Stimulated activated CD8-positive, alpha-beta memory T cell treated with anti-CD3 and anti-CD28 coated beads, Interleukin-12 subunit alpha, Interleukin-12 subunit beta, amount 100 ng/mL, for 24 hours (primary cell): Measurements from ENCODE around the gene DNASE1L3.

ENCODE experiments used
- DNase-seq: peaks from one replicate; pipeline ENCODE4 v3.0.0-alpha.2; 2020; ENCODE audit errors: extremely low read depth

The DNASE1L3 gene

DNA sequence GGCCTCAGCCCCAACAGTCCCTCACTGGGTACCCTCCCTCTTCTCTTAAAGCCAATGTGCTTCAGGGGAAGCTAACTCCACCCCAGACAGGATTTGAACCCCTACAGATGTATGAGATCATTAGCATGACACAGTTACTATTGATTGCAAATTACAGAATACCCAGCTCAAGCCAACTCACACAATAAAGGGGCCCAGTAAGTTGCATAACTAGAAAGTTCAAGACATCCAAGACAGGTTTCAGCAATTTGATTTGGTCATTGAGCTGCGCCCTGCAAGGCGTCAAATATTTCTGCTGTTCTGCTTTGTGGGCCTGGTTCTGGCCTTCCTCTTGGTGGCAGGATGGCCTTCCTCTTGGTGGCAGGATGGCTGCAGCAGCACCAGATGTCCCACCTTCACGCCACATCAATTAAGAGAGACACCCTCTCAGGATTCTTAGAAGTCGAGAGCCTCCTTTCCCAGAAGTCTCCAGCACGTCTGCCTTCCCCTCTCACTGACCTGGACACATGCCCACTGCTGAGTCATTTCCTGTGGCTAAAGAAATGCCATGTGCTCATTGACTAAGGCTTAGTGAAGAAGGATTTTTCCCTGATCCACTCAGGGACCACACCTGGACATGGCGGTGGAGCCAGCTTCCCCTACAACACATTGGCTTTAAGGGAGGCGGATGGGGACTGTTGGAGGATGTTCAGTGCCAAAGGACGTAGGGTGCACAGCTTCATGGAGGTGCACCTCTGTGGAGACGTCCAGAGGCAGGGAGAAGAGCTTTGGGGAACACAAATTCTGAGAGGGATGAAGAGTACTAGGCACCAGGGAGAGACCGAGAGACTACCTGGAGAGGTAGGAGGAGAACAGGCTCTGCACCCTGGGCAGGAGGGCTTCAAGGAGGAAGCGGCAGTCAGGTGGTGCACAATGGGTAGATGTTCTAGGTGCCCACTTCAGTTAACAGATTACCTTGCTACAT lies 49.1 kb downstream of the DNASE1L3 start:
- no peak for DNase-seq

DNA sequence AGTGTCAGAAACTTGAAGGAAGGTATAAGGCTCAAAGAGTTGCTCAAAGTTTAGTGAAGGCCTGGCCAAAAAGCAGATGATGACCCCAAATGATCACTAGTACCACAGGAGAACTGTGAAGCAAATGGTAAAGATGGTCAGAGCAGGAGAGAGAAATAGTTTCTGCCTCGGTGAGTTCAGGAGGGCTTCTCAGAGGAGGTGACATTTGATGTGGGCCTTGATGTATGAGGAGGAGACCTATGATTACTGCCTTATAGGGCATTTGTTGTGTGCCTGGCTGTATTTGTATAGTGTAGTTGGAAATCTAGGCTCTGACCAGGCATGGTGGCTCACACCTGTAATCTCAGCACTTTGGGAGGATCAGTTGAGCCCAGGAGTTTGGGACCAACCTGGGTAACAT lies 50.4 kb downstream of the DNASE1L3 start:
- DNase-seq, result no peak

- no peak for DNase-seq
Measured at GRCh38 chr3:58158442-58159153, 52.2 kb downstream of the DNASE1L3 start.

GRCh38 chr3:58157700-58158099 lies 53.1 kb downstream of the DNASE1L3 start:
- DNase-seq, result no peak

DNA sequence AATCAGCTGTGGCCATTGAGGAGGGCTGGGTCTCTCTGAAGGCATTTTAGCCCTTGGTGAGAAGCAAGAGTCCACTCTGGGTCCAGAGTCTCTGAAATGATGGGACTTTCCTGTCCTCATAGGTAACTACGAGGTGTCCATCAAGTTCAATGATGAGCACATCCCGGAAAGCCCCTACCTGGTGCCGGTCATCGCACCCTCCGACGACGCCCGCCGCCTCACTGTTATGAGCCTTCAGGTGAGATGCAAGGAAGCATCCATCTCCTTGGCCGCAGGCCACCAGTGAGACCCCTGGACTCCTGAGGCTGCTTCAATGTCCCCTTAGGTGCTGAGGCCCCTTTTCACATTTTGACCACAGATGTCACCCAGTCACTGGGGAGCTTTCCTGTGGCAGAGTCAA lies 54.9 kb downstream of the DNASE1L3 start:
- DNase-seq, result no peak

DNA sequence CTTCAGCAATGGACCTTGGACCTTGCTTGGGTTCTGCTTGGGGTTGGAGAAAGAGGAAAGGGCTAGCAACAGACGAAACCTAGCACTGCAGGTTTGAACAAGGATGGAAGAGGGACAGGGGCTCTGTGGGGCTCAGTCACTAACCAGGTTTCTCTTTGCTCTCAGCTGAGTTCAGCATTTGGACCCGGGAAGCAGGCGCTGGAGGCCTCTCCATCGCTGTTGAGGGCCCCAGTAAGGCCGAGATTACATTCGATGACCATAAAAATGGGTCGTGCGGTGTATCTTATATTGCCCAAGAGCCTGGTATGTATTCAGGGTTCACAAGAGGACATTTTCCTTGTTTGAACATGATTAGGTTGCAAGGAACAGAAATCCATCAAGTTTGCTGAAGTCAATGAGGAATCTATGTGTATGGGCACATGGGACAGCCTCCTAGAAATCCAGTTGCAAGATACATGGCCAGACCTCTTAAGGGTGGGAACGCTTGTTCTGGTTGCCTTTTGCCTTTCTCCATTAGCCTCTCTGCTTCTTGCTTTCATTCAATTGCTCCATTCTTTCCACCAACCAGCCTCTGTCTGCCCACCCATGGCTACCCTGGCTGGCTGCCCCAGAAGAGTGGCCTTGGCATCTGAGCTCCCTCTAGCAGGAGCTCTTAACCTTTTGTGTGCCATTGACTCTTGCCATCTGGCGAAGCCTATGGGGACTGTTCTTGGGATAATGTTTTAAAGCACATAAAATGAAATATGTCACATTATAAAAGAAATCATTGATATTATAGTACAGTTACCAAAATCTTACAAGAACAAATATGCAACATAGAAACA lies 55.9 kb downstream of the DNASE1L3 start:
- no peak for DNase-seq

GRCh38 chr3:58153371-58153770 lies 57.4 kb downstream of the DNASE1L3 start:
- no peak for DNase-seq

DNA sequence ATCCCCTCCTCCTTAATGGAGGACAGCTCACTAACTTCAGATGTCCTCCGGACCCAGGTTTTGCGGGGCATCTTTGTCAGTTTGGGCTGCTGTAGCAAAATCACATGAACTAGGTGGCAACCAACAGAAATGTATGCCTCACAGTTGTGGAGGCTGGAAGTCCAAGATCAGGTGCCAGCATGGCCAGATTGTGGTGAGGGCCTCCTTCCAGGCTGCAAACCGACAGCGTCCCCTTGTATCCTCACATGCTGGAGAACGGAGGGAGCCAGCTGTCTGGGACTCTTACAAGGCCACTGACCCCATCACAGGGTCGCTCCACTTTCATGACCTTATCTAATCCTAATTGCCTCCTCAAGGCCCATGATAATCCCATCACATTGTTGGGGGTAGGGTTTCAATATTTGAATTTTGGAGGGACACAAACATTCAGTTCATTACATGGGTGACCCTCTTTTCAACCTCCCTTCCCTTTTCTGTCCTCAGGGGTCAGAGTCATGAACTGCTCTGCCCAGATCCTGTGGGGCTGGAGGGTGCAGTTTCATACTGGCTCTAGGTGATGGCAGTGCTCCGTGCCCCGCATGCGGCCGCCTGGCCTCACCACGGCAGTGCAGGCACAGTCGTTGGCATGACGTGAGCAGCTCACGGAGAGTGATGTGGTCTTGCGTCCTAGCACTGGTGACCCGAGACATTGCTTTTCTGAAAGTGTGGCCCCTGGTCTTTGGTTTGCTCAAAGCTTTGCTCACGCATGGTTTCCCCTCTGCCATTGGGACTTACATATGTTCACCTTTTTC lies 58.4 kb downstream of the DNASE1L3 start:
- DNase-seq, result no peak

DNA sequence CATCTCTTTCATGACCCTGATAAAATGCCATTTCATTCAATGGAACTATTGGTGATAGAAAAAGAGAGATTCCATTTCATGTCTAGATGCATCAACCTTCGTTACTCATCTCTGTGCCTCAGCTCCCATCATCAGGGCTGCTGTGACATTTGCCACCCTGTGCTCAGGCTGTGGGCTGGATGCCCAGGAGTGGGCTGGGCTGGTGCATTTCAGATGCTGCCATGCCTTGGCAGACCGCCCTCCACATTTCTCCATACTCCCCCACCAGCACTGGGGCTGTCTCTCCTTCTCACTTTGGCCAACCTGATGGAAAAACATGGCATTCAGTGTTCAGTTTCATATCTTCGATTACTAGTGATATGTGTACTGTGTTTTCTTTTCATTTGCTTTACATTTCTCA lies 59.1 kb downstream of the DNASE1L3 start:
- no peak for DNase-seq

GRCh38 chr3:58150810-58151199 lies 60.0 kb downstream of the DNASE1L3 start:
- no peak for DNase-seq

GRCh38 chr3:58150130-58150809 lies 60.5 kb downstream of the DNASE1L3 start:
- DNase-seq, result no peak

- no peak for DNase-seq
Measured at GRCh38 chr3:58148049-58148448, 62.7 kb downstream of the DNASE1L3 start.

DNA sequence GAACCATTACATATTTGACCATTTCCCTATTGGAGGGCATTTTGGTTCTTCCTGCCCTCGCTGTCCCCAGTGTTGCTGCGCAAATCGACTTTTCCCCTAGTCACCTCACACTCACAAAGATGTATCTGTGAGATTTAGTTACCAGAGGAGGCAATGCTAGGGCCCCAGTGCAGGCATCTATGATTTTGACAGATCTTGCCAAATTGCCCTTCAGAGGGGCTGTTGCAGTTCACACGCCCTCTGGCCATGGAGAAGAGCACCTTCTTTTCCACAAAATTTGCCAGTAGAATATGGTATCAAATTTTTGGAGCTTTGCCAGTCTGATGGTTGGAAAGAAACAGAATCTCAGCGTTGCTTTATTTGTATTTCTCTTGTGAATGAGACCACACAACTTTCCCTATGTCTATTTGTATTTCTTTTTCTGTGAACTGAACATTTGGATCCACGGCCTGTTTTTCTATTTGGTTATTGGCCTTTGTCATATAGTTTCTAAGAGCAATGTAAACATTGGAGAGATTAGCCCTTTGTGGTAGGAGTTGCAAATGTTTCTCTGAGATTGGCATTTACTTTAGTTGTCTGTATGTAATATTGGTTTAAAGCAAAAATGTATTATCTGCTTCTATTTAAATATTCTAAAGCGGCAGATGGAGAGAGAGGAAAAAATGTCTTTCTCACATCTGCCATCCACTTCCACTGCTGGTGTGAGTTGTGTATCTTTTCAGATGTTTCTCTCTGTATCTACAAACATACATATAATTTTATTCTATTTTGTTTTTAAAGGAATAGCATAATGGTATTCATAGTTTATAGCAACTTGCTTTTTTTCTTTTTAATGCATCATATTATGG lies 66.1 kb downstream of the DNASE1L3 start:
- no peak for DNase-seq

DNA sequence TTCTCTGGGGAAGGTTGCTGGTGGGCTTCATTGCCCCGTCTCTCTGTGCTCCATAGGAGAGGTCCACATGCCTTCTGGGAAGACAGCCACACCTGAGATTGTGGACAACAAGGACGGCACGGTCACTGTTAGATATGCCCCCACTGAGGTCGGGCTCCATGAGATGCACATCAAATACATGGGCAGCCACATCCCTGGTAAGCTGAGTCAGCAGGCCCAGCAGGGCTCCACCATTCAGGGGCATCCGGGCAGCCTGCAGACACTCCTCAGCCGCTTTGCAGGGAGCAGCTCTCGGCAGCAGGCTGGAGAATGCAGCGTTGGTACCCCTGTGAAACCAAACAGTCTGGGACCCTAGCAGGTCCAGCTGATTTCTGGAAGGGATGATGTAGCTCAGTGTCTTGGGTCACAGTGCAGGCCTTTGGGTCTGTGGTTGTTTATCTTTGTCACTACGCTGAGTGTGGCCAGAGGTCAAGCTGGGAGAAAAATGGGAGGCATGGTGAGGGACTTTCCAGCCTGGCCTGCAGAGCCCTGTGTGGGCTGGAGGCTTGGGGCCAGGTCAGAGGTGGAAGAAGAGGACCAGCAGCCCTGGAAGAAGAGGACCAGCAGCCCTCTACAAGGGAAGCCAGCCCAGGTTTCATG lies 67.2 kb downstream of the DNASE1L3 start:
- no peak for DNase-seq
